CD4-positive, CD25-positive, alpha-beta regulatory T cell (primary cell): ENCODE results near the gene NECAB3. TPM values are rescaled to one million over a fixed set of nuclear protein-coding genes. Genes with fewer than 3 reads are reported as not detected.
A peak's percentile ranks its signal among the peaks of the same experiment; 100 is the strongest.

ENCODE experiments used
- ATAC-seq, 2 donors: fragments of 150-1000 bp; cut with Tn5 transposase; one replicate each; pipeline ENCODE4 v1.10.0; 2021; ENCODE audit warnings: low read depth in 2 of 2, moderate number of reproducible peaks in 2 of 2, moderate library complexity in 1 of 2
- DNase-seq, 3 donors: peaks; one replicate each; pipeline versions ENCODE4 v3.0.0 to v3.0.0-alpha.2; 2012 to 2022; ENCODE audit warnings: mixed read lengths in 1 of 3
- H3K27ac ChIP-seq: one replicate; pipeline ENCODE4 v1.7.0; 2013; ENCODE audit warnings: mild to moderate bottlenecking, low read length; ENCODE audit not compliant: insufficient read depth, poor library complexity, severe bottlenecking
- H3K27me3 ChIP-seq: one replicate; pipeline ENCODE4 v1.7.0; 2013; ENCODE audit warnings: low read length; ENCODE audit not compliant: control insufficient read depth, insufficient read depth
- H3K36me3 ChIP-seq: one replicate; pipeline ENCODE4 v1.7.0; 2013; ENCODE audit warnings: mild to moderate bottlenecking, low read length, moderate library complexity; ENCODE audit not compliant: control insufficient read depth, insufficient read depth
- H3K4me1 ChIP-seq: 2 replicates; pipeline ENCODE4 v1.7.0; 2013; ENCODE audit warnings: mild to moderate bottlenecking, low read length; ENCODE audit not compliant: insufficient read depth, control insufficient read depth, poor library complexity, severe bottlenecking
- H3K4me3 ChIP-seq: one replicate; pipeline ENCODE4 v1.7.0; 2013; ENCODE audit warnings: low read depth, mild to moderate bottlenecking, low read length, moderate library complexity
- H3K9me3 ChIP-seq, 2 experiments: 1 replicate in 1 of 2; 2 replicates in 1 of 2; pipeline ENCODE4 v1.7.0; 2013; ENCODE audit warnings: low read length in 2 of 2, mild to moderate bottlenecking in 1 of 2, moderate library complexity in 1 of 2; ENCODE audit not compliant: control insufficient read depth in 2 of 2
- H3K27ac Mint-ChIP-seq, 3 donors: one replicate each; pipeline ENCODE4 v1.8.0; 2020 to 2022; ENCODE audit warnings: mild to moderate bottlenecking in 3 of 3, mixed read lengths in 3 of 3, moderate library complexity in 2 of 3
- H3K27me3 Mint-ChIP-seq: one replicate; pipeline ENCODE4 v1.8.0; 2022; ENCODE audit warnings: mild to moderate bottlenecking, mixed read lengths
- H3K36me3 Mint-ChIP-seq: one replicate; pipeline ENCODE4 v1.8.0; 2020; ENCODE audit warnings: mixed read lengths
- H3K4me1 Mint-ChIP-seq, 4 donors: one replicate each; pipeline ENCODE4 v1.8.0; 2020 to 2022; ENCODE audit warnings: mixed read lengths in 4 of 4, mild to moderate bottlenecking in 1 of 4
- H3K4me3 Mint-ChIP-seq, 4 donors: one replicate each; pipeline ENCODE4 v1.8.0; 2020 to 2022; ENCODE audit warnings: mild to moderate bottlenecking in 4 of 4, mixed read lengths in 4 of 4, moderate library complexity in 3 of 4
- H3K9me3 Mint-ChIP-seq, 7 donors: one replicate each; pipeline ENCODE4 v1.8.0; 2020 to 2022; ENCODE audit warnings: mixed read lengths in 7 of 7, mild to moderate bottlenecking in 3 of 7, moderate library complexity in 2 of 7
- polyA plus RNA-seq, 4 donors: library from polyadenylated mRNA; unstranded; fragments of 300-500 nt; fragmentation: Illumina TruSeq; gene quantifications; one replicate each; pipeline ENCODE4 v1.2.3, GENCODE V29; 2021
- total RNA-seq: library from RNA; stranded (reverse); gene quantifications from one replicate; pipeline ENCODE4 v1.2.3, GENCODE V29; 2022

NECAB3 gene
- total and polyA plus RNA-seq, 5 donors from 2014 or later: 3.0 to 15.6 (median 4.2) TPM

DNA sequence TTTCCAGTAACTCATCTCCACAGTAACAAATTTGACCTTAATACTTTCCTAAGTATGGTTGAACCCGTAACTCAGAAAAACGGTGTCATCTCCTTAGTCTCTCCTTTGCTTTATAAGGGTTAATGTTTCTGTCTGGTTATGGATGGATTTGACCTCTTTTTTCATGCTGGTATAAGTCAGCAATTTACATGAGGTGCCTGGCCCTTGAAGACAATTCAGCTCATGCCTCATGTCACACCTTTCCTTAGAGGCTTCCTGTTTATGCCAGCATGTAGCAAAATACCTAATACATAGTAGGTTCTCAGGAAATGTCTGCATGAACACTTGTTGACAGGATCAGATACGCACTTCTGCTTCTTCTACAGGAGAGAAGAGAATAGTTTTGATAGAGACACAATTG is 49.8 kb downstream of the NECAB3 start:
- peak in 1 of 3 donors; percentile 62 for DNase-seq
- ATAC-seq: no peak
- no peaks in the 10 kb centered on the region for H3K9me3 ChIP-seq
- H3K27me3 Mint-ChIP-seq: no peaks in the 10 kb centered on the region
- peak overlapping the region; percentile 78 to 91 (median 83) for H3K27ac Mint-ChIP-seq
- H3K4me3 ChIP-seq: no peak overlapping the region
- peaks cover 48% of the 10 kb centered on the region for H3K36me3 Mint-ChIP-seq
- peaks cover 16% of the 10 kb centered on the region for H3K4me1 ChIP-seq
- peak overlapping the region in 2 of 4 donors; percentile 1 to 61 for H3K4me3 Mint-ChIP-seq
- no peaks in the 10 kb centered on the region for H3K27me3 ChIP-seq
- H3K27ac ChIP-seq: no peak overlapping the region
- H3K4me1 Mint-ChIP-seq: peaks cover 18 to 34% (median 24%) of the 10 kb centered on the region in 4 donors
- peaks cover 0 to 2% (median 0%) of the 10 kb centered on the region in 7 donors for H3K9me3 Mint-ChIP-seq
- H3K36me3 ChIP-seq: peaks cover 46% of the 10 kb centered on the region

DNA sequence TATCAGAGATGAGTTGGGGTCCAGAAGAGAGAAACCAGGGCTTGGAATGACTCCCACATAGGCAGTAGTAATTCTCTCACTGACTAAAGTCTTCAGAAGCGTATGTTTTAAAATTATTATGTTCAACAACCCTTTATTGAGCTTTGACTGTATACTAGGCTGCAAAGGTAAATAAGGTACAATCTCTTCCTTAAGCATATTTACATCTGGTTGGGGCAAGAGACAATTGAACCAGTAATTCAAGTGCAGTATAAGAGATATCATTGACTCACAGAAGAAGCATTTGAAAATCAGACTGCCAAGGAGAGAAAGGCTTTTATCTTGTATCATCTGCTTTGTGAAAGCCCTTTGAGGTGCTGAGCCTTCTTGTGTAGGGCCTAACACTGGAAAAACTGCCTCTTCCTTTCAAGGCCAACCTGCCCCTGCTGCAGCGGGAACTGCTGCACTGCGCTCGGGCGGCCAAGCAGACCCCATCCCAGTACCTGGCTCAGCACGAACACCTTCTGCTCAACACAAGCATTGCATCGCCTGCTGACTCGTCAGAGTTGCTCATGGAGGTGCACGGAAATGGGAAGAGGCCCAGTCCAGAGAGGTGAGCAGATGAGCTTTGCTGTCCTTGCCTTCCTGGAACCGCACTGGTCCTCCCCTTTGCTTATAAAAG is 51.4 kb downstream of the NECAB3 start:
- Mint-ChIP-seq H3K4me1 (peaks cover 18 to 34% (median 23%) of the 10 kb centered on the region in 4 donors), H3K9me3 (peaks cover 0 to 2% (median 0%) of the 10 kb centered on the region in 7 donors), H3K27ac (peak overlapping the region in 2 of 3 donors; percentile 20 to 25), H3K36me3 (peaks cover 43% of the 10 kb centered on the region), H3K27me3 (no peaks in the 10 kb centered on the region), H3K4me3 (no peak overlapping the region)
- peaks cover 16% of the 10 kb centered on the region for H3K4me1 ChIP-seq
- no peak overlapping the region for H3K4me3 ChIP-seq
- H3K27ac ChIP-seq: no peak overlapping the region
- ATAC-seq (no peak), DNase-seq (no peak)
- H3K36me3 ChIP-seq: peaks cover 34% of the 10 kb centered on the region
- no peaks in the 10 kb centered on the region for H3K9me3 ChIP-seq
- no peaks in the 10 kb centered on the region for H3K27me3 ChIP-seq

DNA sequence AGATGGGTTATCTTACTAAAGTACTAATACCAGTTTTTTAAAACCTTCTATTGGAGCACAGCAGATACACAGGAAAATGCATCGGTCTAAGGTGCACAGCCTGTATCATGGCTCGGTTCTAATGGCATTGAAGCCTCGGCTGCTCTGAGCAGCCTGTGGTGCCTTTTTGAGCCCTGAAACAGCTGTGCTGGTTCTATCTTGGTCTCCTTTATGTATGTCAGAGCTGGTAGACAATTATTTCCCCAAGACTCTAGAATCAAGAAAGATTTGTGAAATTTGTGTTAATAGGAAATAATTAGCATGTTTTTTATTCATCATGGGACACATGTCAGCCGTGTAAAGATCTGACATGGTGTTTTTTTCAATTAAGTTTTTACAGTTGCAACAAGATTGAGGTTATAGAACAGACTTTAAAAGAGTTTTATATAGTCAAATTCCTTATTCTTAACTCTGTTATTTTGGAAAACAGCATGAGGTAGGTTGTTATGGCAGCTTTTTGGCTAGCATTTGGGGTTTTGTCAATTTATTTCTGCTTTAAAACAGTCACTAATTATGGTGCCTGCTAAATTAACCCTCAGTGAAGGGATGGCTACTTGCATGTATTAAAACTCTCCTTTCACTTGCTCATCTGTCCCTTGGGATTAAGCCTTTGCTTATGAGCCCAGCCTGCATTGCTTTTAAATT is 52.4 kb downstream of the NECAB3 start:
- no peaks in the 10 kb centered on the region for H3K27me3 ChIP-seq
- no peak for ATAC-seq
- Mint-ChIP-seq H3K9me3 (peaks cover 0 to 2% (median 0%) of the 10 kb centered on the region in 7 donors), H3K4me1 (peaks cover 18 to 34% (median 23%) of the 10 kb centered on the region in 4 donors), H3K27ac (no peak overlapping the region), H3K27me3 (no peaks in the 10 kb centered on the region), H3K36me3 (peaks cover 45% of the 10 kb centered on the region), H3K4me3 (no peak overlapping the region)
- peaks cover 16% of the 10 kb centered on the region for H3K4me1 ChIP-seq
- no peak overlapping the region for H3K27ac ChIP-seq
- no peak overlapping the region for H3K4me3 ChIP-seq
- no peaks in the 10 kb centered on the region for H3K9me3 ChIP-seq
- peaks cover 27% of the 10 kb centered on the region for H3K36me3 ChIP-seq
- DNase-seq: no peak

DNA sequence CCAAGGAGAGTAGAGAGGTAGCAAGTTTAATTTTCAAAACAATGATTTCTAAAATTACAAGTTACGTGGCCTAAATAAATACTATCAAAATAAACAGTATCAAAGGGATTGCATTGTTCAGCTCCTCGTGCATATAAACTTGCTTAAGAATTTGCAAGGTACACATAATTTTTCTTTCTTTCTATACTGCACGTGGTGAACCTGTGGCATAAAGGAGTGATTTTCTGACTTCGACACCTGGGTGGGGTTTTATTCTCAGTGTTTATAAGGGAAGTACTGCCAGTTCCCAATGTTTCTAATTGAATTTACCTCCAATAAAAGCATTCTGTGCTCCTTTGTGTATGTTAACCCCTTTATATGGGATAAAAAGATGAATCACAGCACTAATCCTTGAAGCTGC is 62.2 kb downstream of the NECAB3 start:
- no peaks in the 10 kb centered on the region for H3K4me1 ChIP-seq
- no peak overlapping the region for H3K27ac ChIP-seq
- peaks cover 55% of the 10 kb centered on the region for H3K36me3 ChIP-seq
- no peak for DNase-seq
- H3K4me3 ChIP-seq: no peak overlapping the region
- no peaks in the 10 kb centered on the region for H3K9me3 ChIP-seq
- peak overlapping the region in 1 of 3 donors; percentile 76 for H3K27ac Mint-ChIP-seq
- H3K9me3 Mint-ChIP-seq: no peaks in the 10 kb centered on the region
- no peak overlapping the region for H3K4me3 Mint-ChIP-seq
- H3K27me3 Mint-ChIP-seq: no peaks in the 10 kb centered on the region
- no peak for ATAC-seq
- H3K27me3 ChIP-seq: no peaks in the 10 kb centered on the region
- H3K36me3 Mint-ChIP-seq: peaks cover 56% of the 10 kb centered on the region
- H3K4me1 Mint-ChIP-seq: peaks cover 3 to 13% (median 5%) of the 10 kb centered on the region in 4 donors

DNA sequence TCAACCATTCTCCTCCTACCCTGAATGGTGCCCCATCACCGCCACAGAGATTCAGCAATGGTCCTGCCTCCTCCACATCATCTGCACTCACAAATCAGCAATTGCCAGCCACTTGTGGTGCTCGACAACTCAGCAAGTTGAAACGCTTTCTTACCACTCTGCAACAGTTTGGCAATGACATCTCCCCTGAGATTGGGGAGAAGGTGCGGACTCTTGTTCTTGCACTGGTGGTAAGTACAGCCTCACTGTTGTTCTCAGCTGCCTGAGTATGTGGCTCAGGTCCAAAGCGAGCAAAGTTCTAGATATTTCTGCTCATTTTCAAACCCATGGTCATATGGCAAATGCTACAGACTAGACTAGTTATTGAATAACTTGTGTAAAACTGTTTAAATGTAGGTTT is 63.1 kb downstream of the NECAB3 start:
- Mint-ChIP-seq H3K27ac (no peak overlapping the region), H3K27me3 (no peaks in the 10 kb centered on the region), H3K9me3 (no peaks in the 10 kb centered on the region), H3K4me1 (peaks cover 3 to 15% (median 5%) of the 10 kb centered on the region in 4 donors), H3K4me3 (no peak overlapping the region), H3K36me3 (peaks cover 54% of the 10 kb centered on the region)
- no peaks in the 10 kb centered on the region for H3K4me1 ChIP-seq
- no peak overlapping the region for H3K27ac ChIP-seq
- ATAC-seq: no peak
- H3K36me3 ChIP-seq: peaks cover 59% of the 10 kb centered on the region
- no peaks in the 10 kb centered on the region for H3K27me3 ChIP-seq
- no peaks in the 10 kb centered on the region for H3K9me3 ChIP-seq
- H3K4me3 ChIP-seq: no peak overlapping the region
- DNase-seq: no peak

DNA sequence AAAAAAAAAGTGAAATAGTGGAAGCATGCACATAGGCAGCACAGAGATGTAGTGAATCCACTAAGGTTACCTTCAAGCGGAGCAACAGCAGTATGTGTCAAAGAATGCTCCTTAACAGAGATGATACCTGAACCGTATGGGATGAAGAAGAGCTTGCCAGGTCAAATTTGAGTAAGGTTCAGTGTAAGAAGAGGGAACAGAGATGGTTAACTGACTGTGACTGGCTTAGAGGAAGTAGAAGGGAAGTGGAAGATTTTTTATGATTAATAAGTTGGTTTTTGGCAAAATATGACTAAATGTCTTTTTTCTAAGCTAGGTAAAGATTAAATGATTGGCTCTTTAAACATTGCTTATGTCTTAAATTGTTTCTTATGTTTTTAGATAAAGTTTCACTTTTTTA is 64.7 kb downstream of the NECAB3 start:
- DNase-seq (no peak), ATAC-seq (no peak)
- no peak overlapping the region for H3K4me3 Mint-ChIP-seq
- H3K27me3 Mint-ChIP-seq: no peaks in the 10 kb centered on the region
- H3K36me3 ChIP-seq: peaks cover 51% of the 10 kb centered on the region
- no peak overlapping the region for H3K4me3 ChIP-seq
- peaks cover 0 to 21% (median 4%) of the 10 kb centered on the region in 4 donors for H3K4me1 Mint-ChIP-seq
- H3K9me3 Mint-ChIP-seq: no peaks in the 10 kb centered on the region
- no peak overlapping the region for H3K27ac ChIP-seq
- no peak overlapping the region for H3K27ac Mint-ChIP-seq
- no peaks in the 10 kb centered on the region for H3K9me3 ChIP-seq
- H3K36me3 Mint-ChIP-seq: peaks cover 50% of the 10 kb centered on the region
- no peaks in the 10 kb centered on the region for H3K27me3 ChIP-seq
- no peaks in the 10 kb centered on the region for H3K4me1 ChIP-seq
